Sigmoid colon (tissue), 7 donors: ENCODE data around the gene IVD. TPM values are rescaled to one million over a fixed set of nuclear protein-coding genes. Genes with fewer than 3 reads are reported as not detected.

Experiments
- DNase-seq: peaks from one replicate; pipeline ENCODE4 v3.0.0-alpha.2; 2019
- H3K27ac ChIP-seq, 4 donors: fragments of 200-600 bp; sonication (generic); one replicate each; pipeline ENCODE4 v1.5.1; 2016 to 2019; ENCODE audit warnings: mild to moderate bottlenecking in 1 of 4
- H3K27me3 ChIP-seq, 3 donors: fragments of 200-600 bp; sonication (generic); one replicate each; pipeline ENCODE4 v1.5.1; 2019; ENCODE audit warnings: mild to moderate bottlenecking in 1 of 3
- H3K36me3 ChIP-seq, 4 donors: fragments of 200-600 bp; sonication (generic); one replicate each; pipeline ENCODE4 v1.5.1; 2016 to 2019
- H3K4me1 ChIP-seq, 4 donors: fragments of 200-600 bp; sonication (generic); one replicate each; pipeline ENCODE4 v1.5.1; 2017 to 2019
- H3K4me3 ChIP-seq, 4 donors: fragments of 200-600 bp; sonication (generic); one replicate each; pipeline ENCODE4 v1.5.1; 2017 to 2019; ENCODE audit warnings: mild to moderate bottlenecking in 2 of 4, moderate library complexity in 1 of 4
- H3K9me3 ChIP-seq, 4 donors: fragments of 200-600 bp in 3 of 4; sonication (generic) in 3 of 4; one replicate each; pipeline versions ENCODE4 v1.5.1 to v1.6.1; 2013 to 2019
- CTCF ChIP-seq, 4 experiments: fragments of 450-650 bp in 3 of 4; fragments of 200-600 bp in 1 of 4; IDR thresholded peaks; one replicate each; pipeline ENCODE4 v1.5.1; 2016 to 2019; ENCODE audit warnings: antibody characterized with exemption in 4 of 4, mild to moderate bottlenecking in 3 of 4, moderate library complexity in 2 of 4
- EP300 ChIP-seq, 4 donors: sonication (generic); formaldehyde crosslinking; IDR thresholded peaks; one replicate each; pipeline ENCODE4 v1.6.1; 2017; ENCODE audit warnings: antibody characterized with exemption in 4 of 4
- POLR2A ChIP-seq, 2 donors: fragments of 450-650 bp; IDR thresholded peaks; one replicate each; pipeline ENCODE4 v1.6.1; 2016; ENCODE audit warnings: antibody characterized with exemption in 2 of 2, mild to moderate bottlenecking in 2 of 2, moderate library complexity in 2 of 2
- POLR2AphosphoS5 ChIP-seq, 4 donors: sonication (generic); formaldehyde crosslinking; IDR thresholded peaks; one replicate each; pipeline ENCODE4 v1.6.1; 2017; ENCODE audit warnings: antibody characterized with exemption in 4 of 4
- WGBS, 2 donors: extraction: QIAGEN DNeasy Blood & Tissue Kit; methylation state at CpG; one replicate each; pipeline ENCODE4 v1.1.7; 2013; 5-methylcytosine and 5-hydroxymethylcytosine counted together
- intact Hi-C: fragments of 100-400 bp; cut with DNase I; formaldehyde crosslinking; loops from one replicate; pipeline ENCODE4 v1.15.1; 2023
- polyA plus RNA-seq, 3 donors: library from polyadenylated mRNA; stranded (reverse); fragments of 200-250 nt; gene quantifications; one replicate each; pipeline ENCODE4 v1.2.3, GENCODE V29; 2013
- total RNA-seq, 4 donors: library from RNA; depleted of rRNA; stranded (reverse); fragments of >200 nt; gene quantifications; one replicate each; pipeline ENCODE4 v1.1.0, GENCODE V29; 2016
- donor health status: healthy with polysubstance abuse.
- donor health status: Bipolar disorder and iron deficiency.
- donor health status: healthy.

The IVD gene
- total and polyA plus RNA-seq, 7 donors: 28.8 to 59.9 (median 50.8) TPM

GRCh38 chr15:40456738-40457137 lies 51.1 kb downstream of the IVD start:
- H3K4me1 ChIP-seq: peaks cover 0 to 12% (median 10%) of the 10 kb centered on the region in 4 donors

DNA sequence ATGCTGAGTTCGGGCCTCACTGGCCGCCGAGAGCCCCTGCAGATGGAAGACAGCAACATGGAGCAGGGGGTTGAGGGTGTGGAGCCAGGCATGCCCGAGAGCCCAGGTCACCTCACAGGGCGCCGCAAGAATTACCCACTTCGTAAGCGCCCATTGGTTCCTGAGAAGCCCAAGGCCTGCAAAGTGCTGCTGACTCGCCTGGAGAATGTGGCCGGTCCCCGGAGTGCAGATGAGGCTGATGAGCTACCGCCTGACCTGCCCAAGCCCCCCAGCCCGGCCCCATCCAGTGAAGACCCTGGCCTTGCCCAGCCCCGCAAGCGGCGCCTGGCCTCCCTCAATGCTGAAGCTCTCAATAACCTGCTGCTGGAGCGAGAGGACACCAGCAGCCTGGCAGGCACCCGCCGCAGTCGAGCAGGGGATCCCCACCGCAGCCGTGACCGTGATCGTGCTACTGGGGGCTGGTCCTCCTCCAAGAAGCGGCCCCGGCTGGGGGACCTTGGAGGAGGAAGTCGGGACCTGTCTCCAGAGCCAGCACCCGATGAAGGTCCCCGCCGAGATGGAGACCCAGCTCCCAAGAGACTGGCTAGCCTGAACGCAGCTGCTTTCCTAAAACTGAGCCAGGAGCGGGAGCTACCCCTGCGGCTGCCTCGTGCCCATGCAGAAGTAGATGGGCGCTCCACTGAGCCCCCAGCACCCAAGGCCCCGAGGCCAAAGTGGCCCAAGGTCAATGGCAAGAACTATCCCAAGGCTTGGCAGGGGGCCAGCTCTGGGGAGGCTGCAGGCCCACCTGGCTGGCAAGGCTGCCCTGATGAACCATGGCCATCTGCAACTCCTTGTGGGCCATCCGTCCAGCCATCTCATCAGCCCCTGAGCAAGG lies 53.1 kb downstream of the IVD start:
- DNase-seq: no peak

More at GRCh38 chr15:40456738-40457137, 51.1 kb downstream of the IVD start:
- WGBS, 2 donors: 79 to 88% methylated on average over 4 of the region's 4 CpGs
- intact Hi-C loops: no loop called here
- no peak for DNase-seq
- no peak overlapping the region for H3K4me3 ChIP-seq
- TF ChIP-seq POLR2AphosphoS5 (IDR thresholded peaks at IDR 0.05): no peak
- no peaks in the 10 kb centered on the region for H3K9me3 ChIP-seq
- peaks cover 0 to 21% (median 9%) of the 10 kb centered on the region in 4 donors for H3K36me3 ChIP-seq
- no peak overlapping the region for H3K27ac ChIP-seq
- no peaks in the 10 kb centered on the region for H3K27me3 ChIP-seq

DNA sequence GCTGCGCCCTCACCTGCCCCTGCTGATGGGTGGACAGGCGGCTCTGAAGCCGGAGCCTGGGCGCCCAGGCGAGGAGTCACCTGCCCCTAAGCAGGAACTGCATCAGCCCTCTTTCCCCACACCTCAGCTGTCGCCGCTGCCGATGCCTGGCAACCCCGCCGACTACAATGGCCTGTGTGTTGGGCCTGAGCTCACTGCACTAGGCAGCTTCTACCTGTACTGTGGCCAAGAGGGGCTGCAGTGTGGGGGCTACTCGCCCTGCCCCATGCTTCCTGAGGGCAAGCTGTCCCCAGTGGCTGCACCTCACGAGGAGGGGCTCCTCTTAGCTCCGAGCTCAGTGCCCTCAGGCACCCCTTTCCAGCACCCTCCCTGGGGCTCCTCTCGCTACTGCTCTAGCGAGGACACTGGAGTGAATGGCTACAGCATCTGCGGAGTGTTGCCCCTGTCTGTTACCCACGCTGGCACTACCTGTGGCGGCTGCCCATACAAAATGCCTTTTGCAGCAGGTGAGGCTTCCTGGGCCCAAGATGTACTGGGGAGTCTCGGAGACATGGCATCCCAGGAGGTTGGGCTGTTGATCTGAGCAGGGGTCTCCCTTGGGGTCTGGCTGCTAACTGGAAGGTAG lies 53.9 kb downstream of the IVD start:
- H3K27ac ChIP-seq: no peak overlapping the region
- TF ChIP-seq POLR2A (IDR thresholded peaks at IDR 0.05) (no peak), POLR2AphosphoS5 (IDR thresholded peaks at IDR 0.05) (no peak)
- H3K36me3 ChIP-seq: peaks cover 11 to 48% (median 19%) of the 10 kb centered on the region in 4 donors
- no peaks in the 10 kb centered on the region for H3K9me3 ChIP-seq
- no peak overlapping the region for H3K4me3 ChIP-seq
- H3K4me1 ChIP-seq: peaks cover 0 to 8% (median 8%) of the 10 kb centered on the region in 4 donors
- WGBS, 2 donors: 96 to 97% methylated on average over 19 of the region's 19 CpGs
- intact Hi-C loops: no loop called here
- no peak for DNase-seq
- no peaks in the 10 kb centered on the region for H3K27me3 ChIP-seq

More for the DNA sequence above, 53.1 kb downstream of the IVD start:
- intact Hi-C loops: no loop called here
- Histone ChIP-seq H3K27me3 (no peaks in the 10 kb centered on the region), H3K4me3 (no peak overlapping the region), H3K4me1 (peaks cover 0 to 12% (median 10%) of the 10 kb centered on the region in 4 donors), H3K36me3 (peaks cover 3 to 41% (median 13%) of the 10 kb centered on the region in 4 donors), H3K9me3 (no peaks in the 10 kb centered on the region), H3K27ac (no peak overlapping the region)
- WGBS, 2 donors: 96% methylated on average over 37 of the region's 37 CpGs
- no peak for TF ChIP-seq POLR2A (IDR thresholded peaks at IDR 0.05)
- TF ChIP-seq POLR2AphosphoS5 (IDR thresholded peaks at IDR 0.05): no peak
- no peak for TF ChIP-seq EP300 (IDR thresholded peaks at IDR 0.05)
- no peak for TF ChIP-seq CTCF (IDR thresholded peaks at IDR 0.05)

DNA sequence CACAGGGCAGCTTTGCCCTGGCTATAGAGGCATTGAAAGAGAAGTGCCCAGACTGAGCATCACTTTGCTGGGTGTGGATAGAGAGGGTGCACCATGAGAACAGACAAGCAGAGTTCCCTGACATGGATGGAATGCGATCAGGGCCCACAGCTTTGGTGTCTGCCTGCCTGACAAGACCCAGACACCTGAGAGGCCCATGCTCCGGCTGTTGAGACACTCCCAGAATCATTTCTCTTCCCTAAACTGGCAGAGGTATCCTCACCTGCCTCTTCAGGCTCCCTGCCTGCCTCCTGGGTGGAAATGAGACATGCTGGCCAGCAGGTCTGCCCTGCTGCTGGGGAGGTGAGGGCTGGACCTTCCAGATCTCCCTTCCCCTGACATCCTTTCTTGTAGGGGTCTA lies 54.8 kb downstream of the IVD start:
- H3K9me3 ChIP-seq: no peaks in the 10 kb centered on the region
- H3K36me3 ChIP-seq: peaks cover 18 to 57% (median 25%) of the 10 kb centered on the region in 4 donors
- no peak for TF ChIP-seq POLR2A (IDR thresholded peaks at IDR 0.05)
- no peak for TF ChIP-seq POLR2AphosphoS5 (IDR thresholded peaks at IDR 0.05)
- TF ChIP-seq CTCF (IDR thresholded peaks at IDR 0.05): no peak
- TF ChIP-seq EP300 (IDR thresholded peaks at IDR 0.05): no peak
- no peak overlapping the region for H3K27ac ChIP-seq
- DNase-seq: no peak
- H3K4me1 ChIP-seq: peaks cover 0 to 3% (median 0%) of the 10 kb centered on the region in 4 donors
- WGBS, 2 donors: 88 to 90% methylated on average over 2 of the region's 2 CpGs
- no peak overlapping the region for H3K4me3 ChIP-seq
- H3K27me3 ChIP-seq: no peaks in the 10 kb centered on the region
- intact Hi-C loops: no loop called here

DNA sequence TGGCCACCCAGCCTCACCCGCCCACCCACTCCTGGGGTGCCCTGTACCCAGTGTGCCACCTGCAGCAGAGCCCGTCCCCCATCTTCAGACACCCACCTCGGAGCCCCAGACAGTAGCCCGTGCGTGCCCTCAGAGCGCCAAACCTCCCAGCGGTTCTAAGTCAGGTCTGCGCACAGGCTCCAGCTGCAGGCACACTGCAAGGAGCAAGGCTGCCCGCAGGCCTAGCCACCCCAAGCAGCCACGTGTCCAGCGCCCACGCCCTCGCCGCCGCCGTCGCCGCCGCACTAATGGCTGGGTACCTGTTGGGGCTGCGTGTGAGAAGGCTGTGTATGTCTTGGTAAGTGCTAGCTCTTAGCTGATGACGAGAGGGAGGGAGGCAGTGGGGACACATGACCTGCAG lies 56.4 kb downstream of the IVD start:
- H3K27ac ChIP-seq: no peak overlapping the region
- no peaks in the 10 kb centered on the region for H3K27me3 ChIP-seq
- no peaks in the 10 kb centered on the region for H3K4me1 ChIP-seq
- intact Hi-C loops: no loop called here
- TF ChIP-seq EP300 (IDR thresholded peaks at IDR 0.05) (no peak), POLR2AphosphoS5 (IDR thresholded peaks at IDR 0.05) (no peak), CTCF (IDR thresholded peaks at IDR 0.05) (no peak)
- no peaks in the 10 kb centered on the region for H3K9me3 ChIP-seq
- no peak for DNase-seq
- 95 to 97% methylated on average over 21 of the region's 21 CpGs for WGBS, 2 donors
- H3K4me3 ChIP-seq: no peak overlapping the region
- peaks cover 19 to 73% (median 33%) of the 10 kb centered on the region in 4 donors for H3K36me3 ChIP-seq
